GM19468 (cell line): ENCODE data around the gene STARD3.
"Not testable (repeated sequence)": the region's sequence is repeated elsewhere in the genome, so short reads cannot be mapped to it uniquely, and the experiment has no call there.

ENCODE experiments used
- ATAC-seq: cut with Tn5 transposase; IDR thresholded peaks from one replicate; pipeline ENCODE4 v1.9.1; 2021; ENCODE audit warnings: mild to moderate bottlenecking, moderate library complexity, moderate number of reproducible peaks; ENCODE audit not compliant: unreplicated experiment; ENCODE audit errors: extremely low read depth

The STARD3 gene

DNA sequence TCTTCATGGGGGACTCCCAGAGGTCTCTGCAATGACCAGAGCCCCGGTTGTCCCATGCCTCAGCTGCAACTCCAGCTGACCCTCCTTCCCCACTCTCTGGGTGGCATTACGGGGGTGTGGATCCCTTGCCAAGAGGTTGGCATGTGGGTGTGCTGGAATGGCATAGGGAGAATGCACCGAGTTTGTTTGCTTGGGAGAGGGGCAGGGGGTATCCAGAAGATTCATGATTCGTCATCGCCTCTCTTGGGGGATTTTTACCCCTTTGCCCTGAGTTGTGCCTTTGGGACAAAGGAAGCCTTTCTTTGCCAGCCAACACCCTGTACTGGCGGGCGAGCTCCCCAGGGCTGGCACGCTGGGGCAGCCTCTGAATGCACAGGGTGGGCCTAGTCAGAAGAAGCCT, 69.4 kb downstream of the STARD3 start:
- ATAC-seq = no peak

- ATAC-seq = no peak
Measured at GRCh38 chr17:39706921-39707337, 70.0 kb downstream of the STARD3 start.

DNA sequence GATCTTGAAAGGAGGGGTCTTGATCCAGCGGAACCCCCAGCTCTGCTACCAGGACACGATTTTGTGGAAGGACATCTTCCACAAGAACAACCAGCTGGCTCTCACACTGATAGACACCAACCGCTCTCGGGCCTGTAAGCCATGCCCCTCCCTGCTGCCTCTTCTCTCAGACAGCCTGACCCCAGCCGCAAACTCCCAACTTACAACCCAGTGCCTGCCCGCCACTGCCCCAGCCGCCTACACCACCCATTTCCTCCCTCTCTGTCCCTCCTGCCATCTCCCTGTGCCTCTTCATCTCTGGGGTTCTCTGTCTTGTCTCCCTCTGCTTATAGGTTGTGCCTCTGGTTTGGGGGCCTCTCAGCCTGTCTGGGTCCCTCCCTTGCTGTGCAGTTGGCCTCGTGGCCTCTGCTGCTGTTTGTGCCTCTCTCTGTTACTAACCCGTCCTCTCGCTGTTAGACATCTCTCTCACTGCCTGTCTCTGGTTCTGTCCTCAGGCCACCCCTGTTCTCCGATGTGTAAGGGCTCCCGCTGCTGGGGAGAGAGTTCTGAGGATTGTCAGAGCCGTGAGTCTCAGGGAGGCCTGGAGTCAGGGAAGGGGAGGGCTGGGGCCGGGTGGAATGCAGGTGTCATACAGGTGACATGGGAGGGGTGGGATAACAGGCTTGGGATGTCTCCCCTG, 72.5 kb downstream of the STARD3 start:
- ATAC-seq = no peak

DNA sequence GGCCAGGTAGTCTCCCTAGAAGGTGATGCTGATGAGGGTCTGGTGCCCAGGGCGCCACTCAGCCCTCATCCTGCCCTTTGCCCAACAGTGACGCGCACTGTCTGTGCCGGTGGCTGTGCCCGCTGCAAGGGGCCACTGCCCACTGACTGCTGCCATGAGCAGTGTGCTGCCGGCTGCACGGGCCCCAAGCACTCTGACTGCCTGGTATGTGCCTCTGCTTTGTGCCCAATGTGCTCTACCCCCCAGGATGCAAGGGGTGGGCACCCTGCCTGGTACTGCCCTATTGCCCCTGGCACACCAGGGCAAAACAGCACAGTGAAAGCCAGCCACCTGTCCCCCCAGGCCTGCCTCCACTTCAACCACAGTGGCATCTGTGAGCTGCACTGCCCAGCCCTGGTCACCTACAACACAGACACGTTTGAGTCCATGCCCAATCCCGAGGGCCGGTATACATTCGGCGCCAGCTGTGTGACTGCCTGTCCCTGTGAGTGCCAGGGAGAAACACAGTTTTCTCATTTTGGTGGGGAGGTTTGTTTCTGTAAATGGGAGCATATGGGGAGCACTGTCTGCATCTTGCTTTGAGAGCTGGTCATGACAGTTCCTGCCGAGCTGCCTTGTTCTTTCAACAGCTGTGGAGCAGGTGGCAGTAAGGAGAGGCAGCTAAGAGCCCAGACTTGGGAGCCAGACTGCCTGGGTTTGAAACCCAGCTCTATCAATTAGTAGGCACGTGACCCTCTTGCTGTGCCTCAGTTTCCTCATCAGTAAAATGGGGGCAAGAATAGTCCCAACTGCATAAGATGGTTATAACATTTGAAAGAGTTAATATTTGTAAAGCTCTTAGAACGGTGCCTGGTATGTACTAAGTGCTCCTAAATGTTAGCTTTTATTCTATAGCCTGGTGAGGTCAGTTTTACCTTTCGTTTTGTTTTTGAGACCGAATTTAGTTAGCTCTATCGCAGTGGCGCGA, 73.3 kb downstream of the STARD3 start:
- ATAC-seq = no peak

- ATAC-seq = not testable (repeated sequence)
Measured at GRCh38 chr17:39711071-39711470, 74.1 kb downstream of the STARD3 start.

DNA sequence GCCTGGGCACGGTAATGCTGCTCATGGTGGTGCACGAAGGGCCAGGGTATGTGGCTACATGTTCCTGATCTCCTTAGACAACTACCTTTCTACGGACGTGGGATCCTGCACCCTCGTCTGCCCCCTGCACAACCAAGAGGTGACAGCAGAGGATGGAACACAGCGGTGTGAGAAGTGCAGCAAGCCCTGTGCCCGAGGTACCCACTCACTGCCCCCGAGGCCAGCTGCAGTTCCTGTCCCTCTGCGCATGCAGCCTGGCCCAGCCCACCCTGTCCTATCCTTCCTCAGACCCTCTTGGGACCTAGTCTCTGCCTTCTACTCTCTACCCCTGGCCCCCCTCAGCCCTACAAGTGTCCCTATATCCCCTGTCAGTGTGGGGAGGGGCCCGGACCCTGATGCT, 74.9 kb downstream of the STARD3 start:
- ATAC-seq = no peak
